GM18517 (cell line): ENCODE measurements around the gene ARMH1.
"Not testable (repeated sequence)": the region's sequence is repeated elsewhere in the genome, so short reads cannot be mapped to it uniquely, and the experiment has no call there.

Source experiments
- ATAC-seq: cut with Tn5 transposase; IDR thresholded peaks from one replicate; pipeline ENCODE4 v1.9.1; 2021; ENCODE audit warnings: mild to moderate bottlenecking, moderate library complexity; ENCODE audit not compliant: unreplicated experiment

ARMH1 gene

DNA sequence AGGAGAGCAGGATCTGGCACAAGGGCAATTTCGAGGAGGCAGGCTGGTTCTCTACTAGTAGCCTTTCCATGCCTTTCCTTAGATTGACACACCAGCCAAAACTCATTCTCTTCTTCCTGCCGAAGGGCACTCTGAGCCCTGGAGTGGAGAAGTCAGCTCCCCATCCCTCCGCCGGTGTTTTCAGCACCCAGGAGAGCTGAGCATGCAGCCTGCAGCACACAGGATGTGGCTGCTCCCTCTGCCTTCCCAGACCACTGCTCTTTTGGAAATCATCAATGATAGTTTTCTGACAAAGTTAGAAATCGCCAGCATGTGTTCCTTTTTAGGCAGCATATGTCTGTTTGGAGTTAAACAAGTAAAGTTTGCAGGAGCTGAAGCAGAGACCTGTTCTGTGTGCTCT is 44.8 kb downstream of the ARMH1 start:
- no peak for ATAC-seq

DNA sequence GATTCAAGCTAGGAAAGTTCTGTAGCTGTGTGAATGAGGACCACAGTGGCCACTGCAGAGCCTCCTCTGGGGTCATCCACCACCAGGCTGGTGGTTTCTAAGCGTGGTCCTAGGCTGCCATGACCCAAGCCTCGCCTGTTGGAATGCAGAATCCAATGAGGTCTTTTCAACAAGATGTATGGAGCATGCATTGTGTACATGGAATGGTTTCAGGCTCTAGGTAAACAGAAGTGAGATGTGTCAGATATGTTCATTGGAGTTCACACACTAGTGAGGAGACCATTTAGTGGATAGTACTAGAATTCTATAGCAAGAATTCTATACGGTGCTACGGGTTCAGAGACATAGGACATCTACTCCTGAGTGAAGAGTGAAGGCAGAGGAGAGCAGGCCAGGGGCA is 45.8 kb downstream of the ARMH1 start:
- no peak for ATAC-seq

DNA sequence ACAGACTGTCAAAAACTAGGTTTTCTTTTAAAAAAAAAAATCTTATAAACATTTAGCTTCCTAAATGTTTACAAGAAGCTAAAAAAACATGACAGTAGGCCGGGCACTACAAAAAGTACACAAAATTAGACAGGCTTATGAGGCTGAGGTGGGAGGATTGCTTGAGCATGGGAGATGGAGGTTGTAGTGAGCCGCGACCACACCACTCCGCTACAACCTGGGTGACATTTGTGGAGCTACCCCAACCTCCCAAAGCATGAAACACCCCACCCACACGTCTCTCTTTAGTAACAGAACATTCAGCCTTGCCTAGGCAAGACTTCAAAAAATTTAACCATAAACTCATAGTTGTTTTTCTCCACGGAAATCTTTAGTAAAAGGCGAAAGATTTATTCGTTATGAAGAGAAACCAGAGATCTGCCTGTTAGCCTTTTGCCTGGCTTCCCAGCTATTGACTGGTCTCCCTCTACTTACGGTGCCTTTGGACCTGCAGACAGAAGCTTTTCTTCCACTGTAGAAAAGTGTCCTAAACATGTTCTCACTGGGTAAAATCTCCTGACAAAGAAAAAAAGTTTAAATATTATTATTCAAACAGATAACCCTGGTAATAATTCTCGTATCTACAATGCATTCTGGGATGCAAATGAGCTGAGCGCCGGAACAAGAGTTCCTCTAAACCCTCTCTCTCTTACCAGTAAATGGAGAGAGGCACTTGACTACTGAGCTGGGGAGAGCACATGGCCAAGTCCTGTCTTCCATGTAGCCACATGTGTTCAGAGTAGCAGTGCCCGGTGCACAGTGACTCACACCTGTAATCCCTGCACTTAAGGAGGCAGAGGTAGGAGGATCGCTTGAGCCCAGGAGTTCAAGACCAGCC is 47.2 kb downstream of the ARMH1 start:
- ATAC-seq = peak; percentile 72

DNA sequence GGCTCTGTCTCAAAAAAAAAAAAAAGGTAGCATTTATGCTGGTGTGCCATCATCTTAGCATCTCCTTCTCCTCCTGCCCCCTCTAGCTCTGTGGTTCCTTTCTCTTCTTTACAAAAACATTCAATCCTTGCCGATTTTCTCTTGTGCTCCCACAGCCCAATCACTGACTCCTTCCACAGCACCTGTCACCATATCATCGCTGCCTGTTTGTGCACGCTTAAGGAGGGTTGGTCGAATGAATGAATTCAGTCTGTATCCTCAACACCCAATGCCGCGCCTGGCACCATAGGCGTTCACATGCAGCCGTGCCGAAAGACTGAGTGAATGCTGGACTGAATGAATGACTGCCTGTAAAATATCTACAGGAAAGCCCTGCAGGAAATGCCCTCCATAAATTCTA is 48.5 kb downstream of the ARMH1 start:
- no peak for ATAC-seq

DNA sequence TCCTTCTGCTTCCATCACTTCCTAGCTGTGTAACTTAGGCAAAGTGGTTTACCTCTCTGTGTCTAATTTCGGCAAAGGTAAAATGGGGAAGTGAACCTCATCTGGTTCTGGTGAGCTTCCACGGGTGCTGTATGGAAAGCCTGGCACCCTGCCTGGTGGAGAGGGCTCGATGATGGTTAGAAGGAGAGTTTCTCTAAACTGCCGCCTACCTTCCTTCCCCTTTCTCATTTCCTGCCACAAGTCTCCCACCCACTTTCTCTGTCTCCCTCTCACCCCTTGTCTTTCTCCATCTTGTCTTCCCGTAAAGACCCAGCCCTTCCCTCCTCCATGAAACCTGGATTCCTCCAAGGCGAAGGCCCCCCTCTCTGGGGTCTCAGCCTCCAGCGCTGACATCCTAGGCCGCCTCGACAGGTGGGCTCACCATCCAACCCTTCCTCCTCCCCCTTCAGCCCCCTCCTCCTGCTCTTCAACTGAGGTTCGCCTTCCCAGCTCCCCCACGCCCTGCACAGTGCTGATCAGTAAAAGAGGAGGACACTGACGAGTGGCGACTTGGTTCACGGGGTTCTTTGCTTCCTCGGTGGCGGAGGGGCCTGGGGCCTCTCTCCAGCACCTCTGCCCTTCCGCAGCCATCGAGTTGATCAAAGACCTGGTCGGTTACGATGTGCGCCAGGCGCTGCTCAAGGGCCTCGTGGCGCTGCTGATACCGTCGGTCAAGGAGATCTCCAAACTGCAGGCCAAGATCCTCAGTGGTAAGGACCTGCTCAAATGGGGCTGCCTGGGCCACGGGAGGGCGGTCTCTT is 49.2 kb downstream of the ARMH1 start:
- no peak for ATAC-seq

DNA sequence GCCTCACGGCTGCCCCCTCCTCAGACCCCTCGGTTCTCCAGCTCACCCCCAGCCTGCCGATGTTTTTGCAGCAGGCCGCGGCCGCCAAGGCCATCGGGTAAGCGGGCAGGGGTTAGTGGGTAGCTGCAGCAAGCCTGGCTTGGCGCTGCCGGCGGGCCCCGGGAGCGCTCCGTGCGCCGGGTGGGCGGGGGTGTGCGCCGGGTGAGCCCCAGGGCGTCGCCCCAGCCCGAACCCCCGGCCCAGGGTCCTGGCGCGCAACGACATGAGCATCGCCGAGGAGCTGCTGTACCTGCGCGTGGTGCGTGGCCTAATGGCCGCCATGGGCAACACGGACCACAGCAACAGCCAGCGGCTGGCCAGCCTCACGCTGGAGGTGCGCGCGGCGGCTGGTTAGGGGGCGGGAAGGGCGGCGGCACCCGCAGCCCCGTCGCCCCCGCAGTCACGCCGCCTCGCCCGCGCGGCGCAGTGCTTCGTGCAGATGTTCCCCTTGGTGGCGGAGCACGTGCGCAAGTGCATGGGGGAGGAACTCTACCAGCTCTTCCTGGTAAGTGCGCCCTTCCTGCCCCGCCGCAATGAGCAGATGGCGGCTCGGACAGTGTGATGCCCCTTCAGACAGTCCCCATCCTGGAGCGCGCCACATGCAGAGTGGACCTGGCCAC is 49.9 kb downstream of the ARMH1 start:
- no peak for ATAC-seq

DNA sequence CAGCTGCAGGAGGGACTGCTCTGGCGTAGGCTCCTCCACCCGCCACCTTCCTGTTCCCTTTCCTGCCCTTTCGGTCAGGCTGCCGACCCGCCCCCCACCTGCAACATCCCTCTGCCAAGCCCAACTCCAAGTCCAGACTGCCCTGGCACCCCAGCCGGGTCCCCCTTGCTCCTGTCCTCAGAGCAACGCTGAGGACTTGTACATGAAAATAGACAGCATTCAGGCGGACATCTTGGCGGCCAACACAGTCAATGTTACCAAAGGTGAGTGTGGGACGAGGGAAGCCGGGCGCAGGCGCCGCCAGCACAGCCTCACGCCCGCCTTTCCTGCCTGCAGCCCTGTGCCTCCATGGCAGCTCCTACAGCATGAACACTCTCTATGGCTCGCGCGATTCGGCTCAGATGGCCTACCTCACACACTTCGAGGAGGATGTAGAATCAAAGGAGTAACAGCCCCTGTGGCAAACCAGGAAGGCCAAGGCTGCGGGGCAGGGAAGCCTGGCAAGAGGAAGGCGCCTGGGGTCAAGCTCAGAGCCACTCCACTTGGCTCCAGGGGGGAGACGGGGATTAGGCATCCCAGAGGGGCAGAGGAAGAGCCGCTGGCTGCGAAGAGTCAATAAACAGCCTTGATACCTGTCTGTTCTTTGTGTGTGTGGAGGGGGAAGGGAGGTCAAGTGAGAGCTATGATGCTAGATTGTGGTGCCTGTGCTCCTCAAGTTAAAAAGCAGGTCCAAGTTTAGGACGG is 50.6 kb downstream of the ARMH1 start:
- ATAC-seq = no peak

DNA sequence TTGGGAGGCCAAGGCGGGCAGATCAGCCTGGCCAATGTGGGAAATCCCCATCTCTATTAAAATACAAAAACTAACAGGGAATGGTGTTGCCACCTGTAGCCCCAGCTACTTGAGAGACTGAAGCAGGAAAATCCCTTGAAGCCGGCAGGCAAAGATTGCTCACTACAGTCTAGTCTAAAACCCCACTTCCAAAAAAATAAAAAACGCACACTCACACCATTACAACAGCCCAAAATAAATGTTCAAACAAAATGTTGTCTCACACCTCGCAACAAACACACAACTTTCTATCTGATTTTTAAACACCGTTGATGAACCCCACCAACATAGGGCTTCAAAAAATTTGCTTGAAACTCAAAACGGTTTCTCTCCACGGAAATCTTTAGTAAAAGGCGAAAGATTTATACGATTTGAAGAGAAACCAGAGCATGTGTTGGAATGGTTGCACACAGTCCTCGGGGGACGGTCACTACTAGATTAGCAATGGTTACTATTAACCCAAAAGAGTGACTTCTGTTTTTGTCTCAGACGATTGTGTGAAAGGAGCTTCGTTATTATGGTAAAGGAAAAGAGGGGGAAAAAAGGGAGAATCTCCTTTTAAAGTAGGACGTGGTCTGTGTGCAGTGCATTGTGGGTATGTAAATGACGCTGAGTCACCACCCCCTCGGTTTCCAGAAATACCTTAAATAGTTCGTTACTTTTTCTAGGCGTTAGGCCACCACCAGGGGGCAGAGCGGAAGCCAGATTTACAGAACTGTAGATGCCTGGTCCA is 56.4 kb downstream of the ARMH1 start, which contains the start of gene RNU5D-1:
Gene RNU5D-1, minus strand, starts transcription at position 430 of the 772 bp plus-strand sequence.
- ATAC-seq = peak; percentile 74

DNA sequence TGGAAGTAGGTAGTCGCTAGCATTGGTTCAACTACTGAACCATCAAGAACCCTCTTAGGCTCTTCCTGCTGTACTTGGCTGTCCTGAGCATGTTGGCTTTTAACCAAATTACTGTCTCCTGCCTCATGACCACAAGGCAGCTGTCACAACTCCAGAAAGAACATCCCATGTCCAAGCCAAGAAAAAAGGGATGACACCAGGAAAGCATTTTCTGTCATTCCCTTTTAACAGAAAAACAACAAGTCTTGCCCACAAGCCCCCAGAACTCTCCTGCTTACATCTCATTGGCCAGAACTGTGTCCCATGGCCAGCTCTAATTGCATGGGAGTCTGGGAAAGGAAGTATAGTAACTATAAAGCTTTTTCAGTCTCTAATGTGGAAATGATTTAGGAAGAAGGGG is 58.9 kb downstream of the ARMH1 start:
- no peak for ATAC-seq

DNA sequence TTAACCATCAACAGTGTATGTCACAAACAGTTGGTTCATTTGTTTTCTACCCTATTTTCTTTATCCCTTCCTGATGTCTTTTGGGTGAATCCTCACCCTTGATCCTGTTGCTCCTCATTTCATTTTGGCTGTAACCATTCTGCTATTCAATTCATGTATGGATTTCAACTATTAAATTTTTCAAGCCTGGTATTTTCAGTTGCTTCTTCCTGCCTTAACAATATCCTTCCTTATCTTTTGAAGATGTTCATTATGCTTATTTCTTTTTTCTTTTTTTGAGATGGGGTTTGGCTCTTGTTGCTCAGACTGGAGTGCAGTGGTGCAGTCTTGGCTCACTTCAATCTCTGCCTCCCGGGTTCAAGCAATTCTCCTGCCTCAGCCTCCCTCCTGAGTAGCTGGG is 59.3 kb downstream of the ARMH1 start:
- no peak for ATAC-seq

DNA sequence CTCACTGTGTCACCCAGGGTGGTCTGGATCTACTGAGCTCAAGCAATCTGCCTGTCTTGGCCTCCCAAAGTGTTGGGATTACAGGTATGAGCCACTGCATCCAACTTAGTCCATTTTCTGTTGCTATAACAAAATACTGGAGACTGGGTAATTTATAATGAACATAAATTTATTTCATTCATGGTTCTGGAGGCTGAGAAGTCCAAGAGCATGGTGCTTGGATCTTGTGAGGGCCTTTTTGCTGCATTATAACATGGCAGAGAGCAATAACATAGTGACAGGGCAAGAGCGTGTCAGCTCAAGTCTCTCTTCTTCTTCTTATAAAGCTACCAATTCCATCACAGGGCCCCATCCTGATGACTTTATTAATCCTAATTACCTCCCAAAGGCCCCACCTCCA is 61.5 kb downstream of the ARMH1 start:
- no peak for ATAC-seq

DNA sequence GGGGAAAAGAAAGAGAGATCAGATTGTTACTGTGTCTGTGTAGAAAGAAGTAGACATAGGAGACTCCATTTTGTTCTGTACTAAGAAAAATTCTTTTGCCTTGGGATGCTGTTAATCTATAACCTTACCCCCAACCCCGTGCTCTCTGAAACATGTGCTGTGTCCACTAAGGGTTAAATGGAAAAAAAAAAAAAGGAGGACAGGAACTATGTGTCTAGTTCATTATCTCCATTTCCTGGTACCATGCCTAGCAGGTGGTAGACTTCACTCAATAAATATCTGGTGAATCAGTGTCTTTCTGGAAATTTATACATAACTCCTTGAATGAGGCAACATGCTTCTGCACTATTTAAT is 64.4 kb downstream of the ARMH1 start:
- not testable (repeated sequence) for ATAC-seq

DNA sequence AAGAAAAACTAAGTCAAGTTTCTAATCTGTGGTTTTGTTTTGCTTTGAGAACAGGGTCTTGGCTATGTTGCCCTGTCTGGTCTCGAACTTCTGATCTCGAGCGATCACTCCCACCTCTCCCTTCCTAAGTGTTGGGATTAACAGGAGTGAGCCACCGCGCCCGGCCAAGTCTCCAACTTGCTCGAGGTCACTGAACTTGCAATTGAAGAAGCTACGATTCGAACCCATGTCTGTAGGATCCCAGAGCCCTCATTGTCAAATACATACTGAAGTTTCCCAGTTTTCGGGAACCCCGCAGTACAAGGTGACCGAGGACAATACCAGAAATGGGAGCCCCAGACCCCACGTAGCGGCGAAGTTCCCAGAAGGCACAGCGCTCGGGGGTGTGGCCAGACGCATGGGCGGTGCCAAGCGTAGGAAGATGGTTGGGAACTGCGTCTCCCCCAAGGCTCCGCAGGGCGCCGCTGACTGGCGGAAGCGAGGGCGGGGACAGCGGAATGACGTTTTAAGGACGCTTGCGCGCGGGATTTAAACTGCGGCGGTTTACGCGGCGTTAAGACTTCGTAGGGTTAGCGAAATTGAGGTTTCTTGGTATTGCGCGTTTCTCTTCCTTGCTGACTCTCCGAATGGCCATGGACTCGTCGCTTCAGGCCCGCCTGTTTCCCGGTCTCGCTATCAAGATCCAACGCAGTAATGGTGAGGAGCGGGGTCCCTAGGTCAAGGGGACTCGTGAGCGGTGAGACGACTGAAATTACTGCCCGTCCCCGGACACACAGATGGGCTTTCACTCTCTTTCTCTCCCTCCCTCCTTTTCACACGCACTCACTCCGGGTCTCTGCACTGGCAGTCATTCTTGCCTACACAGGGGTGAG is 65.0 kb downstream of the ARMH1 start, which contains the start of gene KIF2C:
Gene KIF2C, plus strand, starts transcription at position 531 of the 872 bp plus-strand sequence. Its CDS starts 96 bp downstream, at position 627.
- ATAC-seq = peak; percentile 91

DNA sequence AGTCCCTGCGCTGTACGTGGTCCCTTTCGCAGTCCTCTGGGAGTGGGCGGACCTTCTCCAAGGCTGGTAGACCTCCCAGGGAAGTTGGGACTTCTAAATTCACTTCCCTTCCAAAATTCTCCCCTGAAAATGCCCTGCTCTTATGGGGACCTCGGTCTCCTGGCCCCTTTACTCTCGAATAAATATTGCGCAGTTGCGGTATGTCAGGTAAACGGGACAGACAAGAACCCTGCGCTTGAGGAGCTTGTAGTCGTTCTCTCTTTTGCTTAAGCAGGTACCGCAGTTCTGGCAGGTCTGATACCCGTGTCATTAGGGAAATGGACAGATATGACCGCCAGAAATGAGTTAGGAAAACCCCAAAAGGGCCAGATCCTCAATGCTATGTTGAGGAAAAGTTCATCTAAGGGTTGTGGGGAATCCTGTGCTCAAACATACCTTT is 65.7 kb downstream of the ARMH1 start:
- ATAC-seq = no peak

DNA sequence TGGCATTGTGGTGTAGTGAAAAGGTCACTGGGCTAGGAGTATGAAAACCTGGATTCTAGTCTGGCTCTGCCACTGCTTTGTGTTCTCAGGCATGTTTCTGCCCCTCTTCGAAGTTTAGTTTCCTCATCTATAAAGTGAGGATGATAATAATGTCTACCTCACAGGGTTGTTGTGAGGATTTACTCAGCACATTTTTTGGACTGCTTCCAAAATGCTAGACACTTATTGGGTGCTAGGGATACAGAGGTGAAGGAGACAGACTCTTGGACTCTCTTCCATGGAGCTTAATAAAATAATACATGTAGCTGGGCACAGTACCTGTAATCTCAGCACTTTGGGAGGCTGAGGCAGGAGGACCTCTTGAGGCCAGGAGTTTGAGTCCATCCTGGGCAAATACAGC is 68.7 kb downstream of the ARMH1 start:
- no peak for ATAC-seq

DNA sequence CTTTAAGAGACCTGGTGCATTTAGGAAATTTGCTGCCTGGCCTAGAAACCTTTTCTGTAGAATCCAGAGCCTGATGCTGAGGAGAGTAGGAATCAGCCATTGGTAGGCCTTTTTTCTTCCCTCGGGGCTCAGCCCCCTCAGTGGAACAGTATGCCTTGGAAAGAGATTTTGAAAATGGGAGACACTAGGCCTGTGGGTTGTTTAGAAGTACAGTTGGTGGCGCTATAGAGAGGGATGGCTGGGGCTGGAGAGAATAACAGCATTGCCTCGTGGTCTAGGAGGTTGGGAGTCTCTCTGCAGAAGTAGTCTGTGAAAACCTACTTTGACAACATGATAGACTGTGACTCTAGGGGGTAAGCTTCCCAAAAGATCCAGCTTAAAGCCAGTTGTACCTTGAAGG is 73.4 kb downstream of the ARMH1 start:
- ATAC-seq = no peak

DNA sequence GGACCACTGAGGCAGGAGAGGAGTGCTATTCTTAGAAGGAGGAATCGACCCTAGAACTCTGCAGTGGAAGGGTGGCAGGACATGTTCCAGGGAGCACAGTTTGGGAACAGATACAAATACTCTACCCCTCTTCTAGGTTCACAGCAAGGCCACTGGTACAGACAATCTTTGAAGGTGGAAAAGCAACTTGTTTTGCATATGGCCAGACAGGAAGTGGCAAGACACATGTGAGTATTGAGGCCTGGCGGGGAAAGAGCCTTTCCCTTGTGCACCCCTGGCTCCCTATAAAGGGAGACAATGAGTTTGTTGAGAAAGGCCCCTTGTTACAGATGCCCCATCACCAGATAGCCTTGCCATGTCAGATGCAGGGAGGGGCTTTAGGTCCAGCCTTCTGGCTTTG is 82.9 kb downstream of the ARMH1 start:
- ATAC-seq = no peak

DNA sequence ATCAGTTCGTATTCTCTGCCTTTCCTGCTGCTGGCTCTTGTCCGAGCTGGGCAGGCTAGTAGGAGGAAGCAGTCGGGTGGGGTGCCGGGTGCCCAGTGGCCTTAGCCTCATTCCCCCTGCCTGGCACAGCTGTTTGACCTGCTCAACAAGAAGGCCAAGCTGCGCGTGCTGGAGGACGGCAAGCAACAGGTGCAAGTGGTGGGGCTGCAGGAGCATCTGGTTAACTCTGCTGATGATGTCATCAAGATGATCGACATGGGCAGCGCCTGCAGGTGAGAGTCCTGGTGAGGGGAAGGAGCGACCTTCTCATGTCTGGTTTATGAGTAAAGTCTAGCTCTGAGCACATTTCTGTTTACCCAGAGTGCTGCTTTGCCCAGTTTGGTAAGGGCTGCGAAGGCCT is 84.6 kb downstream of the ARMH1 start:
- no peak for ATAC-seq

DNA sequence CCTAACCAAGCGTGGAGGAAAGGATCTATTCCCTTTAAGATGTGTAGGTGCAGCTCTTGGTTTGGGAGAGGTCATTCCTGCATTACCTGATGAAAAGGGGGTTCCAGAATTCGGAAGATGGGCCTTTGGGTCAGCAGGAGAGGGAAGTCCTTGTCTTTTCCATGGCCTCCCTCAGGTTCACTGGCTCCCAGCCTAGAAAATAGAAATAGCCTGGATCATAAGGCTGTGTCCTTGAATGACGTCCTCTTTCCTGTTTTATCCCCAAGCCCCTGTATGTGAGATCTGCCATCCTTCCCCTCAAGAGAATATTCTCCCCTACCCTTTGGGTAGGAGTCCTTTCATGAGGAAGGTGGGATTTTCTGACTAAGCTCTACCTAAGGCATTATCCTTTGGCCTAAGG is 86.4 kb downstream of the ARMH1 start:
- no peak for ATAC-seq
